Upper lobe of right lung (tissue), 1 donor: ENCODE measurements around the gene TERB1. TPM values are rescaled to one million over a fixed set of nuclear protein-coding genes. Genes with fewer than 3 reads are reported as not detected.

ENCODE experiments used
- ATAC-seq: fragments of 200-7000 bp; cut with Tn5 transposase; one replicate; pipeline ENCODE4 v1.9.1; 2020; ENCODE audit warnings: mild to moderate bottlenecking, moderate library complexity
- DNase-seq: peaks from one replicate; pipeline ENCODE4 v3.0.0-alpha.2; 2020
- H3K27ac ChIP-seq: fragments of 200-600 bp; one replicate; pipeline ENCODE4 v1.8.0; 2022
- H3K27me3 ChIP-seq: fragments of 200-600 bp; one replicate; pipeline ENCODE4 v1.8.0; 2022; ENCODE audit warnings: mild to moderate bottlenecking
- H3K36me3 ChIP-seq: fragments of 200-600 bp; one replicate; pipeline ENCODE4 v1.8.0; 2022
- H3K4me1 ChIP-seq: fragments of 200-600 bp; one replicate; pipeline ENCODE4 v1.8.0; 2022
- H3K4me3 ChIP-seq: fragments of 200-600 bp; one replicate; pipeline ENCODE4 v1.8.0; 2022; ENCODE audit warnings: mild to moderate bottlenecking
- H3K9me3 ChIP-seq: fragments of 200-600 bp; one replicate; pipeline ENCODE4 v1.8.0; 2022
- CTCF ChIP-seq: fragments of 200-600 bp; IDR thresholded peaks from one replicate; pipeline ENCODE4 v1.8.0; 2022; ENCODE audit warnings: antibody characterized with exemption
- intact Hi-C: fragments of 100-400 bp; cut with DNase I; formaldehyde crosslinking; loops from one replicate; pipeline ENCODE4 v1.11.0; 2022
- total RNA-seq: library from RNA; stranded (reverse); fragmentation: NEBNext Ultra II Directional; extraction: Animal tissue kit (Norgen Biotek cat#: 25700); gene quantifications from one replicate; pipeline ENCODE4 v1.2.1, GENCODE V29; 2021
- donor health status: DM: no; HTN: yes; CAD: no; lungs with severe emphysema.

The TERB1 gene
- total RNA-seq, 1 donor from 2014 or later: 0.26 TPM

DNA sequence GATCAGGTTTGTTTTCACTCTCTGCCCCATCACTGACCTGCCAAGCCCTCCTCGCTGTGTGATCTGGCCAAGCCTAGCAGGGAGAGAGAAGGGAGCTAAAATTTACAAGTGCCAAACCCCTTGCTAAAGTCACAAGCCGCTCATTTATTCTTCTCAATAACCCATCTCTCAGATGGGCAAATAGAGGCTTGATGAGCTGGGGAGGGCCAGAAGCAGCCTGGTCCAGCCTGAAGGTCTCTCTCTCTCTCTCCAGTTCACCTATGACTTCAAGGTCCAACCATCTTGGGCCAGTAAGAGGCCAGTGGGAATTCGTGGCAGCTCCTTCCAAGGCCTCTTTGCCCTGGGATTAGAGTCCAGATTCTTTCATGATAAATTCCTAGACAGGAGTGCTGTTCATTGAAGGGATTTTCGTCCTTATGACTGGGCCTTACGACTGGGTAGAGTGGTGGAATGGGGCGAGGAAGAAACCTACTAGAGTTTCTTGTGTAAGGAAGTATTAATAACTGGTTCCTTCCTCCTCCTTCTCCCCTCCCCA lies 46.2 kb upstream of the TERB1 start:
- Histone ChIP-seq H3K9me3 (no peaks in the 10 kb centered on the region), H3K36me3 (no peaks in the 10 kb centered on the region), H3K4me3 (no peak overlapping the region), H3K27ac (no peak overlapping the region), H3K4me1 (peaks cover 12% of the 10 kb centered on the region), H3K27me3 (peaks cover 38% of the 10 kb centered on the region)
- TF ChIP-seq CTCF: no peak
- ATAC-seq (no peak), DNase-seq (no peak)
- intact Hi-C loops: no loop called here

- intact Hi-C loops: no loop called here
These were observed 45.4 kb upstream of the TERB1 start for GRCh38 chr16:66846831-66847230.

GRCh38 chr16:66846266-66846665 lies 44.9 kb upstream of the TERB1 start:
- Histone ChIP-seq H3K27me3 (peaks cover 38% of the 10 kb centered on the region), H3K27ac (no peak overlapping the region), H3K36me3 (no peaks in the 10 kb centered on the region), H3K4me3 (no peak overlapping the region), H3K4me1 (peaks cover 12% of the 10 kb centered on the region), H3K9me3 (no peaks in the 10 kb centered on the region)
- DNase-seq: no peak
- TF ChIP-seq CTCF: no peak
- no peak for ATAC-seq
- intact Hi-C loops: no loop called here

More at GRCh38 chr16:66846831-66847230, 45.4 kb upstream of the TERB1 start:
- no peak overlapping the region for H3K27ac ChIP-seq
- peaks cover 12% of the 10 kb centered on the region for H3K4me1 ChIP-seq
- DNase-seq (no peak), ATAC-seq (no peak)
- H3K4me3 ChIP-seq: no peak overlapping the region
- TF ChIP-seq CTCF: no peak
- no peaks in the 10 kb centered on the region for H3K36me3 ChIP-seq
- no peaks in the 10 kb centered on the region for H3K9me3 ChIP-seq
- peaks cover 38% of the 10 kb centered on the region for H3K27me3 ChIP-seq

DNA sequence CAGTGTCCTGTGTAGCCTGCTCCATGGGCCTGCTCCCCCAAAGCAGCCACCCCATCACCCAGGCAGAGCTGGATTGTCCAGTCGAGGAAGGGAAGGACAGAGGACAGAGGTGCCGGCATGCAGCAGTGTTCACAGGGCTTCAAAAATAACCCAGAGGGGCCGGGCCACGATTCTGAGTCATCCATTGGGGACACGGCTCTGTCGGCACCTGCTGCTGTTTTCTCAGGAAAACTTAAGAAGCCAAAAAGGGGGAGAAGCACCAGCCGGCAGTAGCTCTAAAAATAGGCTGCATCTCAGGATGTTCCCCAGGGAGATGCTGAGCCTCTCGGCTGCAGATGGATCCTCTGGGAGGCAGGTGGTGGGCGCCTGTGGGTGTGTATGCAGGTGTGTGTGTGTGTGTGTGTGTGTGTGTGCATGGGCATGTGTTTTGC lies 44.4 kb upstream of the TERB1 start:
- TF ChIP-seq CTCF: no peak
- Histone ChIP-seq H3K27me3 (peaks cover 38% of the 10 kb centered on the region), H3K4me1 (peaks cover 12% of the 10 kb centered on the region), H3K9me3 (no peaks in the 10 kb centered on the region), H3K4me3 (no peak overlapping the region), H3K27ac (no peak overlapping the region), H3K36me3 (no peaks in the 10 kb centered on the region)
- intact Hi-C loops: no loop called here
- DNase-seq (no peak), ATAC-seq (no peak)

DNA sequence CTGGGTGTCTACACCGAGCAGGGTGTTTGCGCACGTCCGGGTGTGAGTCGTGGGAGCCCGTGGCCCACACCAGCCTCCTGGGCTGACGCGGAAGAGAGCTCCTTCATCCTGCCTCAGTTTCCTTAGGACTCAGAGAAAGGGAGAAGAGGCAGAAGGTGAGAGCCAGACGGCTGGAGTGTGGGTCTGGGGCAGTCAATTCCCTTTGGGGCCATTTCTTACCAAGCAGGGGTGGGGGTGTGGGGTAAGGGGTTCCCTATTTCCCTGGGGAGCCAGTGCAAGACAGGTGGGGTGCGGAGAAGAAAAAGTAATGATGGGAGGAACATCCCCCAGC lies 43.7 kb upstream of the TERB1 start:
- H3K4me1 ChIP-seq: peaks cover 12% of the 10 kb centered on the region
- H3K4me3 ChIP-seq: peak overlapping the region; percentile 39
- no peak for ATAC-seq

More for the DNA sequence above, 43.7 kb upstream of the TERB1 start:
- Histone ChIP-seq H3K27ac (no peak overlapping the region), H3K36me3 (no peaks in the 10 kb centered on the region), H3K9me3 (no peaks in the 10 kb centered on the region), H3K27me3 (peaks cover 38% of the 10 kb centered on the region)
- no peak for DNase-seq
- TF ChIP-seq CTCF: no peak
- intact Hi-C loops: no loop called here
